Stimulated activated CD8-positive, alpha-beta memory T cell treated with anti-CD3 and anti-CD28 coated beads, Interleukin-15, amount 100 ng/mL, for 48 hours (primary cell): ENCODE results near the gene NDRG2.

Experiments used
- DNase-seq, 2 donors: peaks; one replicate each; pipeline ENCODE4 v3.0.0-alpha.2; 2020; ENCODE audit warnings: low read depth in 2 of 2

The NDRG2 gene

GRCh38 chr14:21034707-21035106, 9.8 kb upstream of the NDRG2 start, which contains the start of gene RNASE13:
TSS of gene RNASE13 (minus strand) at chr14:21034807. CDS start at chr14:21034288, 519 bp downstream.
- no peak for DNase-seq

GRCh38 chr14:21033133-21033698, 8.4 kb upstream of the NDRG2 start:
- no peak for DNase-seq

- DNase-seq, result no peak
Observed at GRCh38 chr14:21032326-21033132, 7.7 kb upstream of the NDRG2 start.

- no peak for DNase-seq
Observed at GRCh38 chr14:21030531-21030930, 5.7 kb upstream of the NDRG2 start.

GRCh38 chr14:21029917-21030316, 5.1 kb upstream of the NDRG2 start, which contains the start of gene TPPP2:
TSS of gene TPPP2 (plus strand) at chr14:21030217. CDS start at chr14:21030582, 365 bp downstream.
- no peak for DNase-seq

- no peak for DNase-seq
Observed at GRCh38 chr14:21026988-21027315, 2.1 kb upstream of the NDRG2 start.

GRCh38 chr14:21026274-21026987, 1.6 kb upstream of the NDRG2 start:
- DNase-seq, result no peak

GRCh38 chr14:21025371-21026273, 761 bp upstream of the NDRG2 start:
- no peak for DNase-seq

- no peak for DNase-seq
Observed at GRCh38 chr14:21023817-21024584, 860 bp downstream of the NDRG2 start.

GRCh38 chr14:21023174-21023573, 1.7 kb downstream of the NDRG2 start:
- DNase-seq, result no peak

GRCh38 chr14:21022686-21023085, 2.2 kb downstream of the NDRG2 start:
- DNase-seq, result no peak

GRCh38 chr14:21020977-21021545, 3.8 kb downstream of the NDRG2 start:
- DNase-seq, result no peak

- no peak for DNase-seq
Observed at GRCh38 chr14:21019366-21019765, 5.5 kb downstream of the NDRG2 start.

- DNase-seq, result no peak
Observed at GRCh38 chr14:21018781-21019180, 6.1 kb downstream of the NDRG2 start.

GRCh38 chr14:21018286-21018685, 6.6 kb downstream of the NDRG2 start:
- DNase-seq, result no peak

GRCh38 chr14:21017528-21018245, 7.2 kb downstream of the NDRG2 start:
- DNase-seq, result no peak

GRCh38 chr14:21016413-21017190, 8.3 kb downstream of the NDRG2 start:
- no peak for DNase-seq

GRCh38 chr14:21015312-21015711, 9.5 kb downstream of the NDRG2 start:
- no peak for DNase-seq

- peak; percentile 49 to 52 for DNase-seq
Observed at GRCh38 chr14:21014761-21015190, 10.1 kb downstream of the NDRG2 start.
